ENCODE data around the gene MEAF6. TPM values are rescaled to one million over a fixed set of nuclear protein-coding genes. Genes with fewer than 3 reads are reported as not detected.

MEAF6 gene
- total RNA-seq, 2 donors from 2014 or later = 43.9 to 68.8 TPM

- Histone ChIP-seq H3K27ac (no peak overlapping the region), H3K9me3 (no peaks in the 10 kb centered on the region), H3K27me3 (replicated peaks; ENCODE audit: insufficient read depth) (no peaks in the 10 kb centered on the region), H3K4me1 (ENCODE audit: control insufficient read depth in 1 of 2, low read depth in 2 of 2) (peaks cover 0 to 18% of the 10 kb centered on the region in 2 donors), H3K36me3 (no peaks in the 10 kb centered on the region), H3K4me3 (no peak overlapping the region)
- ATAC-seq (ENCODE audit: insufficient number of reproducible peaks, low FRiP score, low read depth) = no peak
- TF ChIP-seq CTCF (IDR thresholded peaks at IDR 0.05) = no peak
- DNase-seq (ENCODE audit: low spot score) = no peak
Observed at GRCh38 chr1:37559080-37559479, 44.5 kb upstream of the MEAF6 start.

- no peaks in the 10 kb centered on the region for H3K27me3 ChIP-seq (replicated peaks; ENCODE audit: insufficient read depth)
- no peak overlapping the region for H3K4me3 ChIP-seq
- H3K36me3 ChIP-seq = no peaks in the 10 kb centered on the region
- H3K27ac ChIP-seq = no peak overlapping the region
- no peak for DNase-seq (ENCODE audit: low spot score)
- TF ChIP-seq CTCF (IDR thresholded peaks at IDR 0.05) = no peak
- peaks cover 2 to 20% of the 10 kb centered on the region in 2 donors for H3K4me1 ChIP-seq (ENCODE audit: control insufficient read depth in 1 of 2, low read depth in 2 of 2)
- H3K9me3 ChIP-seq = no peaks in the 10 kb centered on the region
- ATAC-seq (ENCODE audit: insufficient number of reproducible peaks, low FRiP score, low read depth) = no peak
Observed at GRCh38 chr1:37558411-37558810, 43.8 kb upstream of the MEAF6 start.

GRCh38 chr1:37557402-37557801 lies 42.8 kb upstream of the MEAF6 start:
- no peaks in the 10 kb centered on the region for H3K36me3 ChIP-seq
- H3K9me3 ChIP-seq = no peaks in the 10 kb centered on the region
- H3K27ac ChIP-seq = peak overlapping the region in 1 of 2 donors; percentile 70
- H3K4me3 ChIP-seq = peak overlapping the region; percentile 65
- no peaks in the 10 kb centered on the region for H3K27me3 ChIP-seq (replicated peaks; ENCODE audit: insufficient read depth)
- ATAC-seq (ENCODE audit: insufficient number of reproducible peaks, low FRiP score, low read depth) (no peak), DNase-seq (ENCODE audit: low spot score) (no peak)
- H3K4me1 ChIP-seq (ENCODE audit: control insufficient read depth in 1 of 2, low read depth in 2 of 2) = peaks cover 9 to 30% of the 10 kb centered on the region in 2 donors
- TF ChIP-seq CTCF (IDR thresholded peaks at IDR 0.05) = no peak

- H3K4me3 ChIP-seq = peak within 1 kb of the TSS; percentile 65
- H3K36me3 ChIP-seq = peaks cover 3% of the 10 kb centered on the region
- peaks cover 9 to 31% of the 10 kb centered on the region in 2 donors for H3K4me1 ChIP-seq (ENCODE audit: control insufficient read depth in 1 of 2, low read depth in 2 of 2)
- peak; percentile 49 for DNase-seq (ENCODE audit: low spot score)
- no peaks in the 10 kb centered on the region for H3K27me3 ChIP-seq (replicated peaks; ENCODE audit: insufficient read depth)
- peak; percentile 51 for ATAC-seq (ENCODE audit: insufficient number of reproducible peaks, low FRiP score, low read depth)
- no peaks in the 10 kb centered on the region for H3K9me3 ChIP-seq
- H3K27ac ChIP-seq = peak within 1 kb of the TSS; percentile 46 to 70
- TF ChIP-seq CTCF (IDR thresholded peaks at IDR 0.05) = no peak
Observed at GRCh38 chr1:37556712-37557196, 42.2 kb upstream of the MEAF6 start, which contains the start of gene DNALI1. Gene DNALI1, plus strand, starts transcription at chr1:37556940. Its CDS starts 55 bp downstream, at chr1:37556995.

GRCh38 chr1:37553927-37554808 lies 39.6 kb upstream of the MEAF6 start, which contains the start of gene SNIP1:
Gene SNIP1, minus strand, starts transcription at chr1:37554293. Its CDS starts 64 bp downstream, at chr1:37554229.
- ATAC-seq (ENCODE audit: insufficient number of reproducible peaks, low FRiP score, low read depth) = peak; percentile 69

More at GRCh38 chr1:37553927-37554808, 39.6 kb upstream of the MEAF6 start, which contains the start of gene SNIP1:
- H3K27me3 ChIP-seq (replicated peaks; ENCODE audit: insufficient read depth) = no peaks in the 10 kb centered on the region
- TF ChIP-seq CTCF (IDR thresholded peaks at IDR 0.05) = no peak
- DNase-seq (ENCODE audit: low spot score) = peak; percentile 69
- peak within 1 kb of the TSS; percentile 93 for H3K4me3 ChIP-seq
- peaks cover 9 to 35% of the 10 kb centered on the region in 2 donors for H3K4me1 ChIP-seq (ENCODE audit: control insufficient read depth in 1 of 2, low read depth in 2 of 2)
- H3K9me3 ChIP-seq = no peaks in the 10 kb centered on the region
- H3K27ac ChIP-seq = peak within 1 kb of the TSS; percentile 88 to 89
- H3K36me3 ChIP-seq = peaks cover 8% of the 10 kb centered on the region

Data from thoracic aorta (tissue), 2 donors.